Measurements from ENCODE around the gene SIX4.

SIX4 gene

DNA sequence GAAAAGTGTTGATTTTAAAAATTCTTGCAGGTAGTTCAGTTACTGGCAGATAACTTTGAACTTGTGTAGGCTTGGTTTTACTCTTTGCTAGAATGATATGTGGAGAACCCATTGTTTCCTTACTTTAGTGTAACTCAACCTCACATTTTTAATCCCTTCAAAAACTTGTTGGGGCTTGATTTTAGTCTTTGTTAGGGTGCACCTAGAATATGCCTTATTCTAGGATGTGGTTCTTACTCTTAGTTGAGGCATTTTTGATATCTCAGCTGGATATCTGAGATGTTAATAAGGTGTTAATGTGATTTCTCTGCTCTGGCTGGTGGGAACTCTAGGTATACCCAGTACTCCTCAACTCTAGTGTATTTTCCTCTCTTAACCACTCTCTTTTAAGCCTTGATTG lies 20.4 kb upstream of the SIX4 start:
- Histone ChIP-seq H3K27me3 (replicated peaks; ENCODE audit: control insufficient read depth, insufficient read depth, low read length) (no peaks in the 10 kb centered on the region), H3K36me3 (ENCODE audit: control insufficient read depth, insufficient read depth, low read length) (no peaks in the 10 kb centered on the region), H3K4me3 (replicated peaks; ENCODE audit: low read depth, low read length) (no peak overlapping the region)
- TF ChIP-seq, protein P1, sequence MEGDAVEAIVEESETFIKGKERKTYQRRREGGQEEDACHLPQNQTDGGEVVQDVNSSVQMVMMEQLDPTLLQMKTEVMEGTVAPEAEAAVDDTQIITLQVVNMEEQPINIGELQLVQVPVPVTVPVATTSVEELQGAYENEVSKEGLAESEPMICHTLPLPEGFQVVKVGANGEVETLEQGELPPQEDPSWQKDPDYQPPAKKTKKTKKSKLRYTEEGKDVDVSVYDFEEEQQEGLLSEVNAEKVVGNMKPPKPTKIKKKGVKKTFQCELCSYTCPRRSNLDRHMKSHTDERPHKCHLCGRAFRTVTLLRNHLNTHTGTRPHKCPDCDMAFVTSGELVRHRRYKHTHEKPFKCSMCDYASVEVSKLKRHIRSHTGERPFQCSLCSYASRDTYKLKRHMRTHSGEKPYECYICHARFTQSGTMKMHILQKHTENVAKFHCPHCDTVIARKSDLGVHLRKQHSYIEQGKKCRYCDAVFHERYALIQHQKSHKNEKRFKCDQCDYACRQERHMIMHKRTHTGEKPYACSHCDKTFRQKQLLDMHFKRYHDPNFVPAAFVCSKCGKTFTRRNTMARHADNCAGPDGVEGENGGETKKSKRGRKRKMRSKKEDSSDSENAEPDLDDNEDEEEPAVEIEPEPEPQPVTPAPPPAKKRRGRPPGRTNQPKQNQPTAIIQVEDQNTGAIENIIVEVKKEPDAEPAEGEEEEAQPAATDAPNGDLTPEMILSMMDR (IDR thresholded peaks at IDR 0.05; ENCODE audit: insufficient read depth, low read length, poor library complexity, severe bottlenecking) = no peak
- DNase-seq (ENCODE audit: extremely low read depth, insufficient read length) = no peak

- DNase-seq (ENCODE audit: extremely low read depth, insufficient read length) = no peak
- Histone ChIP-seq H3K4me3 (replicated peaks; ENCODE audit: low read depth, low read length) (no peak overlapping the region), H3K27me3 (replicated peaks; ENCODE audit: control insufficient read depth, insufficient read depth, low read length) (no peaks in the 10 kb centered on the region), H3K36me3 (ENCODE audit: control insufficient read depth, insufficient read depth, low read length) (no peaks in the 10 kb centered on the region)
- TF ChIP-seq, protein P1 (IDR thresholded peaks at IDR 0.05; ENCODE audit: insufficient read depth, low read length, poor library complexity, severe bottlenecking) = no peak
Observed at GRCh38 chr14:60738843-60739508, 14.8 kb upstream of the SIX4 start.

GRCh38 chr14:60736494-60736893 lies 12.3 kb upstream of the SIX4 start:
- TF ChIP-seq, protein P1 (IDR thresholded peaks at IDR 0.05; ENCODE audit: insufficient read depth, low read length, poor library complexity, severe bottlenecking) = no peak
- DNase-seq (ENCODE audit: extremely low read depth, insufficient read length) = no peak

GRCh38 chr14:60735416-60735815 lies 11.3 kb upstream of the SIX4 start:
- TF ChIP-seq, protein P1 (IDR thresholded peaks at IDR 0.05; ENCODE audit: insufficient read depth, low read length, poor library complexity, severe bottlenecking) = no peak
- Histone ChIP-seq H3K36me3 (ENCODE audit: control insufficient read depth, insufficient read depth, low read length) (no peaks in the 10 kb centered on the region), H3K27me3 (replicated peaks; ENCODE audit: control insufficient read depth, insufficient read depth, low read length) (no peaks in the 10 kb centered on the region), H3K4me3 (replicated peaks; ENCODE audit: low read depth, low read length) (peak overlapping the region; percentile 74)
- DNase-seq (ENCODE audit: extremely low read depth, insufficient read length) = no peak

More at GRCh38 chr14:60736494-60736893, 12.3 kb upstream of the SIX4 start:
- Histone ChIP-seq H3K36me3 (ENCODE audit: control insufficient read depth, insufficient read depth, low read length) (no peaks in the 10 kb centered on the region), H3K27me3 (replicated peaks; ENCODE audit: control insufficient read depth, insufficient read depth, low read length) (no peaks in the 10 kb centered on the region), H3K4me3 (replicated peaks; ENCODE audit: low read depth, low read length) (no peak overlapping the region)

GRCh38 chr14:60734465-60735242 lies 10.5 kb upstream of the SIX4 start, which contains the start of gene MNAT1:
Gene MNAT1, plus strand, starts transcription at chr14:60734761. Its CDS starts 102 bp downstream, at chr14:60734863.
- no peaks in the 10 kb centered on the region for H3K36me3 ChIP-seq (ENCODE audit: control insufficient read depth, insufficient read depth, low read length)
- H3K27me3 ChIP-seq (replicated peaks; ENCODE audit: control insufficient read depth, insufficient read depth, low read length) = no peaks in the 10 kb centered on the region
- peak; percentile 90 for DNase-seq (ENCODE audit: extremely low read depth, insufficient read length)
- peak within 1 kb of the TSS; percentile 74 for H3K4me3 ChIP-seq (replicated peaks; ENCODE audit: low read depth, low read length)
- TF ChIP-seq, protein P1 (IDR thresholded peaks at IDR 0.05; ENCODE audit: insufficient read depth, low read length, poor library complexity, severe bottlenecking) = no peak

Data from GM06990 (cell line).